GM18498 (cell line): Measurements from ENCODE around the gene CSNK1E.
A peak's percentile ranks its signal among the peaks of the same experiment; 100 is the strongest.

Source experiments
- ATAC-seq: cut with Tn5 transposase; IDR thresholded peaks from one replicate; pipeline ENCODE4 v1.9.1; 2021; ENCODE audit warnings: mild to moderate bottlenecking, moderate library complexity; ENCODE audit not compliant: unreplicated experiment

Gene CSNK1E

GRCh38 chr22:38282397-38282796, 34.8 kb downstream of the CSNK1E start:
- no peak for ATAC-seq

GRCh38 chr22:38276166-38276565, 41.1 kb downstream of the CSNK1E start:
- no peak for ATAC-seq

GRCh38 chr22:38273135-38273826, 44.0 kb downstream of the CSNK1E start:
- no peak for ATAC-seq

- ATAC-seq, result peak; percentile 77
Measured at GRCh38 chr22:38272373-38273134, 44.7 kb downstream of the CSNK1E start, which contains the start of gene TMEM184B. Gene TMEM184B (minus strand): TSS chr22:38273010. CDS start chr22:38247961, 25,049 bp downstream.

- no peak for ATAC-seq
Measured at GRCh38 chr22:38271927-38272372, 45.3 kb downstream of the CSNK1E start.

DNA sequence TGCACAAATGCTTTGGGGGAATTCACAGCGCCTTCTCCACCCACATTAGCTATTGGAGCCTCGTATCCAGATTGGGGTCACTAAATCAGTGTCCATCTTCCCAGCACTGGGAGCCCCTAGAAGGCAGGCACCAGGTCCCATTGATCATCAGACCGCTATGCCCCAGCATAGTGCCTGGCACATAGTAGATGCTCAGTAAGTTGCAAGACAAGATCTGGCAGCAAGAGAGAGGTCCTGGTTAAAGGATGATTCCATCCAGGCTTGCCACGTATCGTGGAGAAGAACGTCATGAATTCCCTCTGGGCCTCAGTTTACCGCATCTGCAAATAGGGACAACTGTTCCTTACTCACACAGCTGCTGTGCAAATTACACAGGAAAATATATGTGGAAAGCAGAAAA, 46.1 kb downstream of the CSNK1E start:
- no peak for ATAC-seq

DNA sequence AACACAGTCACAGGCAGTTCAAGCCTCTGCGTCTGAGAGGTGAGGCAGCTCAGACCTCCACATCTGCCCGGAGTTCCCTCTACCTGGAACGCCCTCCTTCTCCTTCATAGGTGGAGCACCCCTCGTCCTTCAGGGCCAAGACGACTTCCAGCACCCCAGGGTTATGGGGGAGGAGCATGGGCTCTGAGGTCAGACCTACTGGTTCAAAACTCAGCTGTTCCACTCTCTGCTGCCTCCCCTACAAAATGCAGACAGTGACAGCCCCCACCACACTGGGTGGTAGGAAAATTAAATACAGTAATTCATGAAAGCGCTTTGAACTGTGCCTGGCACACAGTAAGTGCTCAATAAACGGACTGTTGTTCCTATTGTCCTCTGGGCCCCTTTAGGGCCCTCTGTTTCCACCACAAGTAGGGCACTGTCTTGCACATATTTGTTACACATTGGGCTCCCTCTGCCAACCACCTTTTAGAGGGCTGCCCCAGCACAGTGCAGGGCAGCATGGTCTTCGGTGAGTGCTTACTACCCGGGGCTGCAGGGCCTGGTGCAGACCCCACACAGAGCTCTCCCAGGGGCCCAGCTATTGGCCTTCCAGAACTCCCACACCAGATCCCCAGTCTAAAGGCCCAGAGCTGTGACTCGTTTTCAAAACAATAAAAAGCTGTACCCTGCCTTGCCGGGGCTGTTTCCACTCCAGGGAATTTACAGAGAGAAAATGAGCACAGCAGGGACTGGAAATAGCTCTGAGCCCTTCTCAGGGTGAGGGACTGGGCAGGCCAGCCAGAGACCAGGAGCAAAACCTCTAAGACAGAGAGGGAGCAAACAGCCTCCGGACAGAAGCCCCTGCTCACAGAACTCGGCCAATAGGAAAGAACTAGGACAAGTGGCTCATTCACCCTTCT, 46.9 kb downstream of the CSNK1E start:
- ATAC-seq, result no peak

- no peak for ATAC-seq
Measured at GRCh38 chr22:38269466-38269865, 47.8 kb downstream of the CSNK1E start.

DNA sequence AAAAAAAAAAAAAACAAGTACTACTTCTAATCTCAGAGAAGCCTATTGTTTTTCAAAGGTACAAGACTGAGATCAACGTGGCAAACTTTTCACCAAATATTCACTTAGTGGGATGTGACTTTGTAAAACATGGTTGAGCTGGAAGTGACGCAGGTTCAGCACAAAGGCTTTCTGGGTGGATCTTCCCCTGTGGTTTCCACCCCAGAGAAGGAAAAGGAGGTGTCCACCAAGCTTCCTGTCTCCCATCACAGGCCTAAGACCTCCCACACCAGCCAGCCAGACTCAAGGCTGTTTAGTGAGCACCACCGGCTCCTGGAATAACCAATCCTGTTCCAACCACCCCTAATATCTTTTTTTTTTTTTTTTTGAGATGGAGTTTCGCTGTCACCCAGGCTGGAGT, 50.1 kb downstream of the CSNK1E start:
- no peak for ATAC-seq

DNA sequence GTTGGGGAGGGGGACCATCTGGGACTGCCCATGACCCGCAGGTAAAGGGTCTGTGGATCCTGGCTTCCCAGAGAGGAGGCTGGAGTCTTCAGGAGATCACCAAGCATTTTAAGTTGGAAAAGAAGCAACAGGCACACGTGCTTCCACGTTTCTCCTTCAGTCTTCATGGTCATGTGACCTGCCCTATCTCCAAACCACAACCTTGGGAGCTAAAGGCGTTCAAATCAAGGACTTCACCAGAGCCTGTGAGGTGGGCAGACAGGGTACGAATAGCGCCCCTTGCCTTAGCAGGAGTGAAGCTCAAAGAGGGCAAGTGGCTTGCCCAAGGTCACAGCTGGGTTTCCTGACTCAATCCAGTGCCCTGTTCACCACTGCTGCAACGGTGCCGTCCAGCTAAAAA, 51.1 kb downstream of the CSNK1E start:
- ATAC-seq, result no peak

GRCh38 chr22:38264322-38264843, 52.9 kb downstream of the CSNK1E start:
- ATAC-seq, result no peak

DNA sequence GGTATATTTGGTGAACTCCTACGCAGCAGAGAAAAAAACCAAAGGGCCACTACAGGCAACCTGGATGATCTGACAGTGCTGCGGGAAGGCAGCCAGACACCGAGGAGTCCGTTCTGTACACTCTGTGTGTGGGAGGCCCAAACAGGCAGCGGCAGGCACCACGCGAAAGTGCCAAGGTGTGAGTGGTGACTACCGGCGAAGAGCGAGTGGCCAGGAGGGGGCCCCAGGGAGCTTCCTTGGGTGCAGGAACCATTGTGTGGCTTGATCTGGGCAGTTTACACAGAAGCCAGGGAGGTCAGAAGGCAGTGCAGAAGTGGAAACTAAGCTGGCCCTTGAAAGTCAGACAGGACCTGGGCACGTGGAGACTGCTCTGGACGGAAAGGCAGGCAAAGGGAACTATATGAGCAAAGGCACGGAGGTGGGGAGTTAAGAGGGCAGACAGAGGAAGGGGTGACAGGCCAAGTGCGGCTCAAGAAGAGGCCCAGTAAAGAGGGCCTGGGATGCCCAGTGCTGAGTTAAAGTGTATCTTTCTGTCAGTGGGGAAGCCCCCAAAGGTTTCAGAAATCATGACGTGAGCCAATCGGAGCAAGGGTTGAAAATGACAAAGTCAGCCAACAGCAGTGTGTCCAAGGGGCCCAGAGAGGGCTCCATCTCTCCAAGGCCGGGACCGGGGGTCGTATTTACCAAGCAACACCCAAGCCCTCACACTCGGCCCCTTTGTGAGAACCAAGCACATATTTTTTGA, 55.0 kb downstream of the CSNK1E start:
- ATAC-seq, result no peak

DNA sequence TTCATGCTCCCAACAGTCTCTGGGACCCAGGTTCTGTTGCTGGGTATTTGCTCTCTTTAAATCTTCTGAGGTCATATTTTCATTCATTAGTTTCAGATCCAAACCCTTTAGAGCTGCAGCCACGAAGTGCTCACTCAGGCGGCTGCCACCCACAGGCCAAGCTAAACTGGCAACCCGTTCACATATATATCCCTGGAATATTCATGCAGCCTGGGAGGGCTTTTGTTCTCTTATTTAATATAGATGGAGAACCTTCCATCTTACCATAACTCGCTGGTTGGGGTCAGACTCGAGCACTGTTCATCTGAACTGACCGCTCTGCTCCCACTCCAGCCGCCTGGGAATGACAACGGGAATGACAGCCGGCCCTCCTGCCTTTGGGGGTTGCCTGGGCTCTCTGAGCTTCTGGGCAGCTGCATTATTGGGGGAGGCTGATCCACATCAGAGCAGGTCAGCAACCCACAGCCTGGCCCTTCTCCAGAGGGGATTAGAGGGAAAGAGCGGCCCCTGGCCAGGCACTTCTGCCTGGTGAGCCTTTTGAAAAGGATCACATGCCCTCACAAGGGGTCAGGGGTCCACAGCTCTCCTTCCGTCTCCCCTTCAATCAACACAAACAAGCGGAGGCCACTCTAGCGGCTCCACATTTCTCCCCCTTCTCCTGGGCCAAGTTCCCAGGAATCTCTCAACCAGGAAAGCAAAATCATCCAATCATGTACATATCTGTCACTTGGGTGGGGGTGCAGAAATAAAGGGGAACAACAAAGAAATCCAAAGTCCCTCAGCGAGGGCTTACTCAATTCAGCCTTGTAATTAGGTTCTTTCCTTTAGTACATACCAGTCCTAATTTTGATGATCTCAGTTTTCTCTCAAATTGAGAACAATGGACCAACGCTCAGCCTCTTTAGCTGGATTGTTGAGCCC, 56.2 kb downstream of the CSNK1E start:
- ATAC-seq, result no peak

DNA sequence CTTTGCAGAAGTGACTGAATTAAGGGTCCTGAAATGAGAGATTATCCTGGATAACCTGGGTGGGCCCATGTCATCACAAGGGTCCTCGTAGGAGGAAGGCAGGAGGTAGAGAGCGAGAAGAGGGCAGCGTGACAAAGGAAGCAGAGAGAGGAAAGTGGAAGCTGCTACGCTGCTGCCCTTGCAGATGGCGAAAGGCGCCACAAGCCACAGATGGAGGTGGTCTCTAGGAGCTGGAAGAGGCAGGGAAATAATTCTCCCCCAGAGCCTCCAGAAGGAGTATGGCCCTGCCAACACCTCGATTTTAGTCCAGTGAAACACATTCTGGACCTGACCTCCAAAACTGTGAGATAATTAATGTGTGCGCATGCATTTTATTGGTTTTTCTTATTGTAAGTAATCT, 57.9 kb downstream of the CSNK1E start:
- no peak for ATAC-seq

DNA sequence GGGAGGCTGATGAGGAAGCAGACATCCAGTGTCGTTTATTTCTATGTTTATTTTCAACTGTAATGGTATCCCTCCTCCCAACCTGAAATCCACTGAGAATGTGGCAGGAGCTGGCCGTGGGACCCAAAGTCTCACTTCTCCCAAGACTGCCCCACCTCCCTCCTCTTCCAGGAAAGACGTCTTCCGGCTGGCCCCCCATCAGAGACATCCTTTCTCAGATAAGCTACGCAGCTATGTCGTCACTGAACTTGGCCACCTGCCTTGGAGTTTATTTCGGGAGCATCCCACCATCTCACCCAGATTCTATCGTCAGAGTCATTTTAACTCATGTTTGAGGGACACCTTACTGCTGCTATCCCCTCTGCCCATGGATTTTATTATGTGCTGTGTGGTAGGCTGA, 58.3 kb downstream of the CSNK1E start:
- ATAC-seq, result no peak

DNA sequence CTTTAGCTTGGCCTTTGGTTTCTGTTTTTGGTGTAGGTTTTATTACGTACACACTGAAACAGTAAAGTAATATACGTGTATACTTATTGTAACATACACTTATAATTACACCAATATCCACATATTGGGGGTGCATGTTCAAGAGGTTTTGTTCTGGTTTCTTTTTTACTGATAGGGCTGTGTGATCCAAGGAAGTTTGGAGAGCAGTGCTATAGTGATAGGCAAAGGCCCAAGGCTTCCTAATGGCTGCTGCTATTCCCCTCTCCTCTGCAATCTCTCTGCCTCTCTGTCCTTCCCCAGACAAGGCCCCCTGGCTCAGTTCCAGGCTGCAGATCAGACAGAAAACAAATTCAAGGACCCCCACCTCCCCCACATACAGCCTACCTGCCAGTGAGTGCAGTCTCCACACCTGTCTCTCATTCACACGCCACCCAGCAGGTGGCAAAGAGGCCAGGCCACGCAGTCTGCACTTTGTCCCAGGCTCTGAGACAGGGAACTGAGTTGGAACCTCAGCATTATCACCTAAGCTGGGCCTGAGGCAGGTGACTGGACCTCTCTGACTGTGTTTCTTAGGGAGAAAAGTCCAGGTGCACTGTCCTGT, 59.5 kb downstream of the CSNK1E start:
- ATAC-seq, result no peak

DNA sequence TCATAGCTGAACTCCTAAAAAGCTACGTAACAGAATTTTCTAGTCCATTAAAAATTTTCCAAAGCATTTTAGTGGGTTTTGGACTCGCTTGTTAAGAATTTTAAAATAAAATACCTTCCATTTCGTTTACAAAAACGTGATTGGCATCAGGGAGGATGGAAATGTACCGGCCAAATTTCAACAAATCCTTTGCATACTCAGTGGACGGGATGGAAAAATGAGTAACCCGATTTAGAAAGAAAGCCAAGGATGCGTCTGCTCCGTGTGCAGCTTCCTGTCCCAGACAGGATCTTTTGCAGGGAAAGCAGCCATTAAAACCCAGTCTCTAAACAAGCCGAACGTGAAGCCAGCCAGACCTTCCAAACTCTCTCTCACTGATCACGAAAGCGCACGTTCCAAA, 60.1 kb downstream of the CSNK1E start:
- no peak for ATAC-seq

DNA sequence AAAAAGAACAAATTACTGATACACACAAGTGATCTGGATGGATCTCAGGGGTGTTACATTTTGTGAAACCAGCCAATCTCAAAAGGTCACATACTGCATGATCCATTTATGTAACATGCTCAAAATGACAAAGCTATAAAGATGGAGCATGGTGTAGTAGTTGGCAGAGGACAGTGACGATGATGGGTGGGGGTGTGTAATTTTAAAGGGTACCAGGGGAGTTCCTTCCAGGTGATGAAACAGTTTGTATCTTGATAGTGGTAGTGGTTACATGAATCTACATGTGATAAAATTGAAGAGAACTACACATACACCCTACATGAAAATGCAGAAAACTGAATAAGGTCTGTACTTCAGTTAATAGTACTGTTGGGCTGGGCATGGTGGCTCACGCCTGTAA, 61.5 kb downstream of the CSNK1E start:
- no peak for ATAC-seq

DNA sequence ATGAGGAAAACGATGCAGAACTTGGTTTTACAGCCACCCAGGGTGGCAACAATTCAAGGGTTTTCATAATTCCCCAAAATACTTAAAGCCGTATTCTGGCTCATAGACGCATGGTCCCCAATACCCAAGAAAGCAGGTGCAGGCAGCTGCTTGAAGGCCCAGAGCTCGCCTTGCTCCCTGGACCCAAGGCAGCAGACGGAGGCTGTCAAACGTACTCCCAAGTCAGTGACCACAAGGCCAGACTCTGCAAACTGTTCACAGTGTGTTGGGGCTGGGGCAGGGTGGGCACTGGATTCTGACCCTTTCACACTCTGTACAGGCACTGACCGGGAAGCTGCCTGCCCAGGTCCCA, 65.9 kb downstream of the CSNK1E start:
- no peak for ATAC-seq
